ENCODE results near the gene VILL.
"Not testable (repeated sequence)": the region's sequence is repeated elsewhere in the genome, so short reads cannot be mapped to it uniquely, and the experiment has no call there.

The VILL gene

DNA sequence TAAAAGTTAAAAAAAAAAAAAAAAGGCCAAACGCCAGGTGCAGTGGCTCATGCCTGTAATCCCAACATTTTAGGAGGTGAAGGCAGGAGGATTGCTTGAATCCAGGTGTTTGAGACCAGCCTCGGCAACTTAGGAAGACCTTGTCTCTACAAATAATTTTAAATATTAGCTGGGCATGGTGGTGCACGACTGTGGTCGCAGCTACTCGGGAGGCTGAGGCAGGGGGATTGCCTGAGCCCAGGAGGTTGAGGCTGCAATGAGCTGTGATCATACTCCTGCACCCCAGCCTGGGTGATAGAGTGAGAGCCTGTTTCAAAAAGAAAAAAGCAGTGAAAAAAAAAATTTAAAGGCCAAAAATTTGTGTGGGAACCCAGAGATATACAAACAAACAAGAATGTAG lies 45.7 kb downstream of the VILL start:
- DNase-seq (ENCODE audit: low read depth, low spot score), result no peak

DNA sequence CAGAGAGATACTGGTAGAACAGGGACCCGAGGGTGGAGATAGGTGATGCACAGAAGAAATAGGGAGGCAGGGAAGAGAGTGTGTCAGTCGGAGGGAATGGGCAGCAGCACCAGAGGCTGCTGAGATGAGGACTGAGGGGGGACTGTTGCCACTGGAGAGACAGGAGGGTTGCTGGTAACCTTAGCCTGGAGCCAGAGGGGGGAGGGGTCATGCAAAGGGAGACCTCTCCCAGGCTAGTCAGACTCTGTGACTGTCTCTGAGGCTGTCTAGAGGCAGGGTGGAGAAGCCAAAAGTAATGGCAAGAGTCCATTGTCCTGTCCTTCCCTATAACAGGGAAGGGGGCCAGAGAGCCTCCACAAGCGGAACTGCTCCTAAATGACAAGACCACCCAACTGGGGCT lies 46.3 kb downstream of the VILL start:
- no peak for DNase-seq (ENCODE audit: low read depth, low spot score)

DNA sequence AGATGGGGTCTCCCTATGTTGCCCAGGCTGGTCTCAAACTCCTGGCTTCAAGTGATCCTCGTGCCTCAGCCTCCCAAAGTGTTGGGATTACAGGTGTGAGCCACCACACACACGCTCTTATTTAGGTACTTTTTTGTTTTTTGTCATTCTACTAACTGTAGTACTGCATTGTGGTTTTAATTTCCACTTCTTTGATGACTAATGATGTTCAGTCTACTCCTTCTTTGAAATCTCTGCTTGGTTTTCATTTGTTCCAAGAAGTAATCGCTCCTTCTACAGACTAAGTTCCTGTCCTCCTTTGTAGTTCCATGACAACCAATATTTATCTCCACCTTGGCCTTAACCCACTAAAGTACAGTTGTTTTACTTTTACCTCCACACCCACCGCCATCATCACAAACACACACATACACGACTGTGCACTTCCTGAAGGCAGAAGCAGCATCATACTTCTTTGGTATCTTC lies 47.9 kb downstream of the VILL start:
- DNase-seq (ENCODE audit: low read depth, low spot score), result no peak

DNA sequence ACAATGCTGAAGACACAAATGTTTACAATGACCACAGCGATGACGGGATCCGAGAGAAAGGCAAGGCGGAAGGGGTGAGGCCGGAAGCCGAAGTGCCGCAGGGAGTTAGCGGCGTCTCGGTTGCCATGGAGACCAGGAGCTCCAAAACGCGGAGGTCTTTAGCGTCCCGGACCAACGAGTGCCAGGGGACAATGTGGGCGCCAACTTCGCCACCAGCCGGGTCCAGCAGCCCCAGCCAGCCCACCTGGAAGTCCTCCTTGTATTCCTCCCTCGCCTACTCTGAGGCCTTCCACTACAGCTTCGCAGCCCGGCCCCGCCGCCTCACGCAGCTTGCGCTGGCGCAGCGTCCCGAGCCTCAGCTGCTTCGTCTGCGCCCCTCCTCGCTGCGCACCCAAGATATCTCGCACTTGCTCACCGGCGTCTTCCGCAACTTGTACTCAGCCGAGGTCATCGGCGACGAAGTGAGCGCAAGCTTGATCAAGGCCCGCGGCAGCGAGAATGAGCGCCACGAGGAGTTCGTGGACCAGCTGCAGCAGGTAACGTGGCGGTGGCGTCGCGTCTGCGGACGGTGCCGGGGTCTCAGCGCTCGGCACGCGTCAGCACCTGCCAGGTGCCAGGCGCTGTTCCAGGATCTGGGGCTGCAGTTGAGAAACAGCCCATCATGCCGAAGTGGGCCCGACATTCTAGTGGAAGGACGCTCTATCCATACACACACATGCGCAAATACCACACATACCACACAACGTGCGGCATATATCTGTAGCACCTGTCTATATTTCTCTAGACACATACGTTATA lies 48.7 kb downstream of the VILL start, which contains the start of gene DLEC1:
DLEC1 (plus strand) TSS at position 108 of the 798 bp plus-strand sequence; CDS start at position 126, 18 bp downstream.
- DNase-seq (ENCODE audit: low read depth, low spot score), result peak; percentile 63

DNA sequence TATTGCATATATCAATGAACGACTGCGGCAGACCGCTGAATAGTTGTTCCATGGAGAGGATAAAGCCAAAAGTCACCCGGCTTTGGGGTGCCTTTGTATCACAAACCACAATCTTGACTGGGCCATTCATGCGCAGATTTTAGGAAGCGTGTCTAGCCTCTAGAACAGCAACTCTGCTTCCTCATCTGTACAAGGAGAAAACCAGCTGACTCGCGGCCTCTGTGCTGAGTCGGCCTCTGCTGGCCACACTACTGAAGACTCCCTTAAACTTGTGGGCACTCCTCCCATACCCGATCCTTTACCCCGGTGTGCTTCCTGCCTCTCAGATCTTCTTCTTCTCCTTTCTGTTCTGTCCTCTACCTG lies 49.3 kb downstream of the VILL start:
- no peak for DNase-seq (ENCODE audit: low read depth, low spot score)

DNA sequence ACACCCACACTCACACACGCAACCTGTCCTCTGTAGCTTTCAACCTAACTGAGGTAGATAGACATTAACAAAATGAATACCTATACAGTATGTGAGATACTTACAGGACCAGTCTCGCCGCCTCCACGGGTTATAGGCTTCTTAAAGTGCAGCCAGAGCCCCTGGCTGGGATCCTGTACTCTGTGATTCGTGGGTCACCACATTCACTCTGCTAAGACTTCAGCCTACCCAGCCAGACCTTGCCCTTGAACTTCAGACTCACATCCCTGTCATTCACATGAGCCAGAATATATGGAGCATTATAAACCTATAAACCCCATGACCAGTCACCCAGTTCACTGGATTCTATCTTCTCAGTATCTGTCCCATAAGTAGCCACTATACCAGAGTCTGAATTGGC lies 49.8 kb downstream of the VILL start:
- no peak for DNase-seq (ENCODE audit: low read depth, low spot score)

DNA sequence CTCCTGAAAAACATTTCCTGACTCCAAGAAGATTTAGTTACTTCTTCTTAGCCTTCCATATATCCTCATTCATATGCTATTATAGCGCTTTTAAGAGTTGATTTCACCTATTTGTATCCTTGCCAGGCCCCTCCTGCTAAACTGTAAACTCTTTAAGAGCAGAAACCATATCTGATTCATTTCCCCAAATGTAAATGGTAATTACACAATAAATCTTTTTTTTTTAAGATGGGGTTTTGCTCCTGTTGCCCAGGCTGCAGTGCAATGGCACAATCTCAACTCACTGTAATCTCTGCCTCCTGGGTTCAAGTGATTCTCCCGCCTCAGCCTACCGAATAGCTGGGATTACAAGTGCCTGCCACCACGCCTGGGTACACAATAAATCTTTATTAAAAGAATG lies 52.9 kb downstream of the VILL start:
- DNase-seq (ENCODE audit: low read depth, low spot score), result no peak

DNA sequence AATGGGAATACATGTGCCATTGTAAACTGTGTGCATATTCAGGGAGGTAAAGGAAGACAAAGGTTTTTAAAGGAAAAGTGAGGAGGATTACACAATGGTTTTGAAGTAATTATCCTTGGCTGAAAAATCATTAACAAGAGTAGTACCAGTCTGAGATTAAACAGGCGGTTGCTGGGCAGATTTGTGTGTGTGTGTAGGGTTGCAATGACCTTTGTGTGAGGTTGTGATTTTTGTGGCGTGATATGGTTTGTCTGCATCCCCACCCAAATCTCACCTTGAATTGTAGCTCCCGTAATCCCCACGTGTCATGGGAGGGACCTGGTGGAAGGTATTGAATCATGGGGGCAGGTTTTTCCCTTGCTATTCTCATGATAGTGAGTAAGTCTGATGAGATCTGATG lies 55.4 kb downstream of the VILL start:
- DNase-seq (ENCODE audit: low read depth, low spot score), result no peak

DNA sequence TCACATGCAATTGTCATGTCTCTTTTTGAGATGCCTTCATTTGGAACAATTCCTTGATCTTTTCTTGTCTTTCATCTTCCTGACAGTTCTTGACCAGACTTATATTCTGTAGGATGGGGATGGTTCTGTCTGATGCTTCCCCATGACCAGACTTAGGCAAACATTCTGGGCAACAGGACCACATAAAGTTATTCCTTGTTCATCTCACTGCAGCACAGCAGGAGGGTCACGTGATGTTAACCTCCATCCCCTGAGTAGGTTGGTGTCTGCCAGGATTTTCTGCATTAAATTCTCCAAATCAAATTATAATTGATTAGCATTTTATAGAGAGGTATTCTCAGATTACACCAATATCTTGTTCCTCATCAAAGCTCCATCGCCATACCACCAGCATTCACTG lies 56.2 kb downstream of the VILL start:
- no peak for DNase-seq (ENCODE audit: low read depth, low spot score)

DNA sequence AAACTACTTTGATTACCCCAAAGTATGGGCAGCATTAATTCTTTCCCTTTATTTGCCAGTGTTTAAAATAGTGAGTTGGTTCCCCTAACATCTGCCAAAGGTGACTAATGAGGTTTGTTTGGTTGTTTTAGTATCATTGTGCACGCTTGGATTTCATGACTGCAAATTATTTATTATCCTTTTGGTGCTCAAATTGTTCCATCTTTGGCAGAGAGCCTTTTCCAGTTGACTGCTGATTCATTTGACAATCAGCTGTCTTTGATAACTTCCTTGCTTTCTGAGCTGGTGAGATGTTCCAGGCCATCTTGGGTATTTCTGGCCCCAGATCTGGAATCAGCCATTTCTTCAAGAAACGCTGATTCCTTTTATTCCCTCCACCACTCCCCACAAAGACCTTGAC lies 57.3 kb downstream of the VILL start:
- no peak for DNase-seq (ENCODE audit: low read depth, low spot score)

DNA sequence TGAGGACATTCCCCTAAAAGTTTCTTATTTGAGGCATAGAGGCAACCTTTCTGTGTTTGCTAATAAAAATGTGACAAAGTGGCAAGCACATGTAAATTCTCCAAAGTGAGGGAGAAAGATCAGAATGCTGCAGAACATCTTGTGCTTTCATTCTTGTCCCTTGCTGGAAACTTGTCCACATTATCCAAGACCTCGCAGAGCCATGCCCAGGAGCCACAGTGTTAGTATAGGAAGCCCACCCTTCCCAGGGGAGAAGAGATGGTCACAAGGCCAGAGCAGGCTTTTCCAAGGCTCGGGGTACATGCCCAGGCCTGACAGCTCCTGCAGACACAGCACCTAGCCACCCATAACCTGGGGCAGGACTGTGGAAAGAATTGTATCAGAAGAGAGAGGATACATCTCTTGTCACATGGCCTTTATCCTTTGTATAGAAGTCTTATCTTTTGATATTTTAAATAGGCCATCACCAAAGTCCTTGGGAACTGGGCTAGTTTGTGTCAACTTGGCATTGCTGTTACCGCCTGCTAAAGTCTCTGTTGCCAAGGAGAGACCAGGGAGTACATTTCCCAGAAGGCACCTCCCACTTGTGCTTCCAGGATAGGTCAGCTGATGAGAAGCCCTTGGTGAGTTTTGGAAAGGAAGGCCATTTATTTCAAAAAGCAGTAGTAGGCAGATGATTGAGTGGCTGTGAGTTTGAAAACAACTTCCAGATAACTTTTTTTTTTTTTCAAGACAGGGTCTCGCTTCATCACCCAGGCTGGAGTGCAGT lies 59.0 kb downstream of the VILL start:
- DNase-seq (ENCODE audit: low read depth, low spot score), result no peak

DNA sequence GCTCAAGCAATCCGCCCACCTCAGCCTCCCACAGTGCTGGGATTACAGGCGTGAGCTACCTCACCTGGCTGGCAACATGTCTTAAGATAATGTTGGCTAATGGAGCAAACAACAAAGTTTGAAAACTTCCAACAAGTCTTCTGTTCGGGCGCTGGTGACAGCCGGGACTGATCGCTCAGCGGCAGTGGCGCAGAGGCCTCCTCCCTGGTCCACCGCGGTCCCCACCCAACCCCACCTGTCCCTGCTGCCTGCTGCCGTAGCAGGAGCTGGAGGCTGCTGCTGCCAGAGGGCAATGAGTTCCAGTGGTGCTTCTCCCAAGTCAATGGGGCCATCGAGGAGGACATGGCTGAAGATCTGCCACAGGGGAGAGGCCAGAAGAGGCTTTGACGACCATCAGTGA lies 60.5 kb downstream of the VILL start:
- no peak for DNase-seq (ENCODE audit: low read depth, low spot score)

DNA sequence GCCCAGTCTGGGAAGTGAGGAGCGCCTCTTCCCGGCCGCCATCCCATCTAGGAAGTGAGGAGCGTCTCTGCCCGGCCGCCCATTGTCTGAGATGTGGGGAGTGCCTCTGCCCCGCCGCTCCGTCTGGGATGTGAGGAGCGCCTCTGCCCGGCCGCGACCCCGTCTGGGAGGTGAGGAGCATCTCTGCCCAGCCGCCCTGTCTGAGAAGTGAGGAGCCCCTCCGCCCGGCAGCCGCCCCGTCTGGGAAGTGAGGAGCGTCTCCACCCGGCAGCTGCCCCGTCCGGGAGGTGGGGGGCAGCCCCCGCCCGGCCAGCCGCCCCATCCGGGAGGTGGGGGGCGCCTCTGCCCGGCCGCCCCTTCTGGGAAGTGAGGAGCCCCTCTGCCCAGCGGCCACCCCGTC lies 62.7 kb downstream of the VILL start:
- not testable (repeated sequence) for DNase-seq (ENCODE audit: low read depth, low spot score)

DNA sequence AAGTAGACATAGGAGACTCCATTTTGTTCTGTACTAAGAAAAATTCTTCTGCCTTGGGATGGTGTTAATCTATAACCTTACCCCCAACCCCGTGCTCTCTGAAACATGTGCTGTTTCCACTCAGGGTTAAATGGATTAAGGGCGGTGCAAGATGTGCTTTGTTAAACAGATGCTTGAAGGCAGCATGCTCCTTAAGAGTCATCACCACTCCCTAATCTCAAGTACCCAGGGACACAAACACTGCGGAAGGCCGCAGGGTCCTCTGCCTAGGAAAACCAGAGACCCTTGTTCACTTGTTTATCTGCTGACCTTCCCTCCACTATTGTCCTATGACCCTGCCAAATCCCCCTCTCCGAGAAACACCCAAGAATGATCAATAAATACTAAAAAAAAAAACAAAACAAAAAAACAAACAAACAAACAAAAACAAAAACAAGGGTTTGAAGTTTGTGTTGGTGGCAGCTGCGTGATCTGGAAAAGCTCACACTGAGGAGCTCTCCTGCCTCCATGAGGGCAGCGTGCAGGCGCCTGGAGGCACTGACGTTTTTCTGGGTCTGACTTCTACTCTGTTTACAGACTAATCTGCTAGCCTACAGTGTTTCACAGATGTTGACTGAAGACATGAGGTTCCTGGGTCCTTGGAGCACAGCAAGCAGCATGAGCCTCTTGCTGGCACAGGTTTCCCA lies 63.4 kb downstream of the VILL start:
- DNase-seq (ENCODE audit: low read depth, low spot score), result not testable (repeated sequence)

DNA sequence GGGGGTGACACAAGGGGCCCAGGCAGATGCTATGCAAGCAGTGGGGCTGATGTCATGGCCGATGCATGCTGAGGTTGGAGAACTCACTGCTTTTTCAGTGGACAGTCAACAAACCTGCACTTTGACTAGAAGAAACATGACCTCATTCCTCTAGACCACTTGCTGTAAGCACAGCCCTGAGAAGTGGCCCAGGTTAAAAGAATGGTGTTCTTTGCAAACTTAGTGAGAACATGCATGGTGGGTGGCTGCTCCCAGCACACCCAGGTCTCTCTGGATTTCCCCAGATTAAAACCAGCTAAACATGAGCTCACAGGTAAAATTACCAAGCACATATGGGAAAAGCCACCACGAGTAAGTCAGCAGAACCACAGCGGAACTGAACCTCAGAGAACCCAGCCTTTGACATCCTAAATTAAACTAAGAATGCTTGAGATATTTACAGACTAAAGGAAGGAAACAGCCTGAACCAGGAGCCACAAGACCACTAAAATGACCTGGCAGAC lies 64.0 kb downstream of the VILL start:
- no peak for DNase-seq (ENCODE audit: low read depth, low spot score)

Data from iPS DF 19.7 (cell line).